GM23338 (cell line): ENCODE measurements around the gene MYH6. TPM values are rescaled to one million over a fixed set of nuclear protein-coding genes. Genes with fewer than 3 reads are reported as not detected.

Experiments used
- ATAC-seq: fragments of 200-7000 bp; cut with Tn5 transposase; 3 replicates; pipeline ENCODE4 v1.9.1; 2020
- DNase-seq: peaks from one replicate; pipeline ENCODE4 v3.0.0-alpha.2; 2015; ENCODE audit warnings: low spot score
- H2AFZ ChIP-seq: fragments of 200-600 bp; sonication (generic); 2 replicates; pipeline ENCODE4 v1.8.0; 2016; ENCODE audit warnings: antibody characterized with exemption, mild to moderate bottlenecking, moderate library complexity
- H3F3A ChIP-seq: fragments of 200-600 bp; sonication (generic); replicated peaks from 2 replicates; pipeline ENCODE4 v1.8.0; 2017; ENCODE audit warnings: antibody characterized with exemption, mixed run types, low read depth
- H3K27ac ChIP-seq: fragments of 200-600 bp; sonication (generic); 2 replicates; pipeline ENCODE4 v1.6.1; 2016; ENCODE audit warnings: low read depth
- H3K27me3 ChIP-seq: fragments of 200-600 bp; sonication (generic); 2 replicates; pipeline ENCODE4 v1.8.0; 2016; ENCODE audit warnings: mild to moderate bottlenecking, mixed run types, moderate library complexity; ENCODE audit not compliant: insufficient read depth
- H3K36me3 ChIP-seq: fragments of 200-600 bp; sonication (generic); 2 replicates; pipeline ENCODE4 v1.8.0; 2016; ENCODE audit warnings: mild to moderate bottlenecking; ENCODE audit not compliant: insufficient read depth
- H3K4me1 ChIP-seq: fragments of 200-600 bp; sonication (generic); 2 replicates; pipeline ENCODE4 v1.8.0; 2016; ENCODE audit warnings: mild to moderate bottlenecking, moderate library complexity; ENCODE audit not compliant: insufficient read depth
- H3K4me2 ChIP-seq: fragments of 200-600 bp; sonication (generic); 2 replicates; pipeline ENCODE4 v1.7.1; 2017; ENCODE audit warnings: mixed run types
- H3K4me3 ChIP-seq: fragments of 200-600 bp; sonication (generic); 2 replicates; pipeline ENCODE4 v1.6.1; 2016; ENCODE audit warnings: mixed run types
- H3K79me2 ChIP-seq: fragments of 200-600 bp; sonication (generic); replicated peaks from 2 replicates; pipeline ENCODE4 v1.8.0; 2017; ENCODE audit warnings: mild to moderate bottlenecking; ENCODE audit not compliant: insufficient read depth
- H3K9me2 ChIP-seq: fragments of 200-600 bp; sonication (generic); 2 replicates; pipeline ENCODE4 v1.8.0; 2017; ENCODE audit not compliant: insufficient read depth
- H4K20me1 ChIP-seq: fragments of 200-600 bp; sonication (generic); replicated peaks from 2 replicates; pipeline ENCODE4 v1.8.0; 2017; ENCODE audit warnings: mild to moderate bottlenecking; ENCODE audit not compliant: insufficient read depth
- H3K27ac Mint-ChIP-seq: 2 replicates; pipeline ENCODE4 v1.8.0; 2020; ENCODE audit warnings: inconsistent platforms, mild to moderate bottlenecking, moderate library complexity, mixed read lengths
- H3K27me3 Mint-ChIP-seq: 3 replicates; pipeline ENCODE4 v1.8.0; 2022; ENCODE audit warnings: low read depth, mild to moderate bottlenecking, moderate library complexity, mixed read lengths, inconsistent platforms; ENCODE audit not compliant: insufficient read depth, poor library complexity
- H3K36me3 Mint-ChIP-seq: 3 replicates; pipeline ENCODE4 v1.8.0; 2021; ENCODE audit warnings: low read depth, mild to moderate bottlenecking, inconsistent platforms, moderate library complexity, mixed read lengths
- H3K4me1 Mint-ChIP-seq: 3 replicates; pipeline ENCODE4 v1.8.0; 2020; ENCODE audit warnings: mild to moderate bottlenecking, inconsistent platforms, mixed read lengths
- H3K4me3 Mint-ChIP-seq: 3 replicates; pipeline ENCODE4 v1.8.0; 2021; ENCODE audit warnings: moderate library complexity, mild to moderate bottlenecking, inconsistent platforms, mixed read lengths
- H3K9me3 Mint-ChIP-seq: 3 replicates; pipeline ENCODE4 v1.8.0; 2020; ENCODE audit warnings: moderate library complexity, mild to moderate bottlenecking, inconsistent platforms, mixed read lengths
- CREB1 ChIP-seq: fragments of 250-450 bp; sonication (Bioruptor Pico); IDR thresholded peaks from 2 replicates; pipeline ENCODE4 v1.5.0; 2020; ENCODE audit warnings: low read depth, mild to moderate bottlenecking, moderate library complexity
- EZH2 ChIP-seq: fragments of 200-600 bp; sonication (generic); IDR thresholded peaks from one replicate; pipeline ENCODE4 v1.8.0; 2017; ENCODE audit warnings: antibody characterized with exemption, mild to moderate bottlenecking, low read depth; ENCODE audit not compliant: unreplicated experiment
- EZH2phosphoT487 ChIP-seq: fragments of 200-600 bp; sonication (generic); IDR thresholded peaks from one replicate; pipeline ENCODE4 v1.8.1; 2018; ENCODE audit warnings: antibody characterized with exemption; ENCODE audit not compliant: unreplicated experiment
- JUNB ChIP-seq: IDR thresholded peaks from one replicate; pipeline ENCODE4 v1.6.1; 2016; ENCODE audit warnings: antibody characterized with exemption; ENCODE audit not compliant: unreplicated experiment
- NANOG ChIP-seq: IDR thresholded peaks from 2 replicates; pipeline ENCODE4 v1.6.1; 2016; ENCODE audit warnings: antibody characterized with exemption, borderline replicate concordance
- POLR2AphosphoS5 ChIP-seq: IDR thresholded peaks from 2 replicates; pipeline ENCODE4 v1.6.1; 2016; ENCODE audit warnings: antibody characterized with exemption, low read depth
- STAT1 ChIP-seq: IDR thresholded peaks from one replicate; pipeline ENCODE4 v1.6.1; 2016; ENCODE audit warnings: antibody characterized with exemption; ENCODE audit not compliant: unreplicated experiment
- ZNF114 ChIP-seq: fragments of 250-450 bp; sonication (Bioruptor Pico); IDR thresholded peaks from 2 replicates; pipeline ENCODE4 v1.5.0; 2020; ENCODE audit warnings: mild to moderate bottlenecking, moderate library complexity
- ZNF331 ChIP-seq: fragments of 250-450 bp; sonication (Bioruptor Pico); IDR thresholded peaks from 2 replicates; pipeline ENCODE4 v1.5.0; 2020; ENCODE audit warnings: low read depth, mild to moderate bottlenecking, moderate library complexity
- polyA plus RNA-seq: library from polyadenylated mRNA; unstranded; fragments of >200 nt; fragmentation: Nextera tagmentation; extraction: Ambion mirVana; gene quantifications from 2 replicates; pipeline ENCODE4 v1.2.1, GENCODE V29; 2016
- total RNA-seq: library from RNA; depleted of rRNA; stranded (reverse); fragments of >200 nt; shearing (Covaris generic); gene quantifications from 2 replicates; pipeline ENCODE4 v1.2.3, GENCODE V29; 2014
- TF ChIP-seq, protein P1 (sequence below): IDR thresholded peaks from 2 replicates; pipeline ENCODE4 v1.6.1; 2016; ENCODE audit warnings: antibody characterized with exemption
- TF ChIP-seq, protein P2 (sequence below), 2 experiments: fragments of 200-600 bp in 1 of 2; sonication (generic) in 1 of 2; conservative IDR thresholded peaks; 2 replicates each; pipeline versions ENCODE4 v1.5.1 to v1.6.1; 2016 to 2017; ENCODE audit warnings: antibody characterized with exemption in 2 of 2, low read depth in 2 of 2, mild to moderate bottlenecking in 2 of 2, moderate library complexity in 1 of 2
- TF ChIP-seq, protein P3 (sequence below): IDR thresholded peaks from one replicate; pipeline ENCODE4 v1.6.1; 2018; ENCODE audit warnings: antibody characterized with exemption; ENCODE audit not compliant: unreplicated experiment
- TF ChIP-seq, protein P4 (sequence below): fragments of 250-450 bp; sonication (Bioruptor Pico); IDR thresholded peaks from 2 replicates; pipeline ENCODE4 v1.5.0; 2020; ENCODE audit warnings: mild to moderate bottlenecking, moderate library complexity

Gene MYH6
- total and polyA plus RNA-seq, 2 experiments from 2014 or later, result 0.03 to 0.10 TPM

DNA sequence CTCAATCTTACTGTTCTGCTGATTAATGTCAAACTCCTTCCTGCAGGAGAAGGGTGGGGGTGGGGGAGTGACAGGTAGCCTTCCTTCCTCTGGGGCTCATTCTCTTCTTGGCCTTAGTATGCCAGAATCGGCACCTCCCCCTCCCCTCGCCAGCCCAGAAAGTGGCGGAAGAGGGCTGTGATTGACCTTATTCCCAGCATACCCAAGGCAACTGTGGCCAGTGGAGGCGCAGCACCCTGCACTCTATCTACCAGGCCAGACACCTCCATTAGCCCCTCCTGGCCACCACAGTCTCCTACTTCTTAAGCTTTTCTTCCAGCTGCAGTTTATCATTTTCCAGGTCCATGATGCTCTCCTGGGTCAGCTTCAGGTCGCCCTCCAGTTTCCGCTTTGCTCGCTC is 15.5 kb downstream of the MYH6 start:
- H3K4me3 Mint-ChIP-seq, result no peak overlapping the region
- Histone ChIP-seq H3K4me2 (no peak overlapping the region), H3K36me3 (no peaks in the 10 kb centered on the region), H3K79me2 (no peaks in the 10 kb centered on the region), H3K27ac (no peak overlapping the region), H3K4me1 (peaks cover 6% of the 10 kb centered on the region; the same call in 1 of the 2 replicates), H4K20me1 (no peaks in the 10 kb centered on the region), H3F3A (no peaks in the 10 kb centered on the region), H3K9me2 (peaks cover 19% of the 10 kb centered on the region; the same call in 1 of the 2 replicates), H3K4me3 (no peak overlapping the region), H2AFZ (0 out of 2 replicates have a peak overlapping the region, but pooled peaks have one; percentile 47), H3K27me3 (no peaks in the 10 kb centered on the region)
- ATAC-seq (peak; percentile 59), DNase-seq (peak; percentile 17)
- no peaks in the 10 kb centered on the region; the same call in 2 of the 3 replicates for H3K36me3 Mint-ChIP-seq
- H3K27me3 Mint-ChIP-seq, result peaks cover 11% of the 10 kb centered on the region
- no peak overlapping the region for H3K27ac Mint-ChIP-seq
- H3K4me1 Mint-ChIP-seq, result peaks cover 16% of the 10 kb centered on the region
- H3K9me3 Mint-ChIP-seq, result peaks cover 3% of the 10 kb centered on the region
- TF ChIP-seq, protein P1, sequence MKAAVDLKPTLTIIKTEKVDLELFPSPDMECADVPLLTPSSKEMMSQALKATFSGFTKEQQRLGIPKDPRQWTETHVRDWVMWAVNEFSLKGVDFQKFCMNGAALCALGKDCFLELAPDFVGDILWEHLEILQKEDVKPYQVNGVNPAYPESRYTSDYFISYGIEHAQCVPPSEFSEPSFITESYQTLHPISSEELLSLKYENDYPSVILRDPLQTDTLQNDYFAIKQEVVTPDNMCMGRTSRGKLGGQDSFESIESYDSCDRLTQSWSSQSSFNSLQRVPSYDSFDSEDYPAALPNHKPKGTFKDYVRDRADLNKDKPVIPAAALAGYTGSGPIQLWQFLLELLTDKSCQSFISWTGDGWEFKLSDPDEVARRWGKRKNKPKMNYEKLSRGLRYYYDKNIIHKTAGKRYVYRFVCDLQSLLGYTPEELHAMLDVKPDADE, result no peak
- TF ChIP-seq, protein P2, sequence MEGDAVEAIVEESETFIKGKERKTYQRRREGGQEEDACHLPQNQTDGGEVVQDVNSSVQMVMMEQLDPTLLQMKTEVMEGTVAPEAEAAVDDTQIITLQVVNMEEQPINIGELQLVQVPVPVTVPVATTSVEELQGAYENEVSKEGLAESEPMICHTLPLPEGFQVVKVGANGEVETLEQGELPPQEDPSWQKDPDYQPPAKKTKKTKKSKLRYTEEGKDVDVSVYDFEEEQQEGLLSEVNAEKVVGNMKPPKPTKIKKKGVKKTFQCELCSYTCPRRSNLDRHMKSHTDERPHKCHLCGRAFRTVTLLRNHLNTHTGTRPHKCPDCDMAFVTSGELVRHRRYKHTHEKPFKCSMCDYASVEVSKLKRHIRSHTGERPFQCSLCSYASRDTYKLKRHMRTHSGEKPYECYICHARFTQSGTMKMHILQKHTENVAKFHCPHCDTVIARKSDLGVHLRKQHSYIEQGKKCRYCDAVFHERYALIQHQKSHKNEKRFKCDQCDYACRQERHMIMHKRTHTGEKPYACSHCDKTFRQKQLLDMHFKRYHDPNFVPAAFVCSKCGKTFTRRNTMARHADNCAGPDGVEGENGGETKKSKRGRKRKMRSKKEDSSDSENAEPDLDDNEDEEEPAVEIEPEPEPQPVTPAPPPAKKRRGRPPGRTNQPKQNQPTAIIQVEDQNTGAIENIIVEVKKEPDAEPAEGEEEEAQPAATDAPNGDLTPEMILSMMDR (conservative IDR thresholded peaks at IDR 0.05; ENCODE audit: low read depth in 2 of 2), result no peak
- TF ChIP-seq JUNB (no peak), STAT1 (no peak), CREB1 (CRISPR knock-in tag) (no peak), EZH2phosphoT487 (no peak), POLR2AphosphoS5 (no peak), ZNF114 (CRISPR knock-in tag) (no peak), ZNF331 (no peak), EZH2 (no peak), NANOG (no peak)
- TF ChIP-seq, protein P3, sequence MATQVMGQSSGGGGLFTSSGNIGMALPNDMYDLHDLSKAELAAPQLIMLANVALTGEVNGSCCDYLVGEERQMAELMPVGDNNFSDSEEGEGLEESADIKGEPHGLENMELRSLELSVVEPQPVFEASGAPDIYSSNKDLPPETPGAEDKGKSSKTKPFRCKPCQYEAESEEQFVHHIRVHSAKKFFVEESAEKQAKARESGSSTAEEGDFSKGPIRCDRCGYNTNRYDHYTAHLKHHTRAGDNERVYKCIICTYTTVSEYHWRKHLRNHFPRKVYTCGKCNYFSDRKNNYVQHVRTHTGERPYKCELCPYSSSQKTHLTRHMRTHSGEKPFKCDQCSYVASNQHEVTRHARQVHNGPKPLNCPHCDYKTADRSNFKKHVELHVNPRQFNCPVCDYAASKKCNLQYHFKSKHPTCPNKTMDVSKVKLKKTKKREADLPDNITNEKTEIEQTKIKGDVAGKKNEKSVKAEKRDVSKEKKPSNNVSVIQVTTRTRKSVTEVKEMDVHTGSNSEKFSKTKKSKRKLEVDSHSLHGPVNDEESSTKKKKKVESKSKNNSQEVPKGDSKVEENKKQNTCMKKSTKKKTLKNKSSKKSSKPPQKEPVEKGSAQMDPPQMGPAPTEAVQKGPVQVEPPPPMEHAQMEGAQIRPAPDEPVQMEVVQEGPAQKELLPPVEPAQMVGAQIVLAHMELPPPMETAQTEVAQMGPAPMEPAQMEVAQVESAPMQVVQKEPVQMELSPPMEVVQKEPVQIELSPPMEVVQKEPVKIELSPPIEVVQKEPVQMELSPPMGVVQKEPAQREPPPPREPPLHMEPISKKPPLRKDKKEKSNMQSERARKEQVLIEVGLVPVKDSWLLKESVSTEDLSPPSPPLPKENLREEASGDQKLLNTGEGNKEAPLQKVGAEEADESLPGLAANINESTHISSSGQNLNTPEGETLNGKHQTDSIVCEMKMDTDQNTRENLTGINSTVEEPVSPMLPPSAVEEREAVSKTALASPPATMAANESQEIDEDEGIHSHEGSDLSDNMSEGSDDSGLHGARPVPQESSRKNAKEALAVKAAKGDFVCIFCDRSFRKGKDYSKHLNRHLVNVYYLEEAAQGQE, result no peak
- TF ChIP-seq, protein P4, sequence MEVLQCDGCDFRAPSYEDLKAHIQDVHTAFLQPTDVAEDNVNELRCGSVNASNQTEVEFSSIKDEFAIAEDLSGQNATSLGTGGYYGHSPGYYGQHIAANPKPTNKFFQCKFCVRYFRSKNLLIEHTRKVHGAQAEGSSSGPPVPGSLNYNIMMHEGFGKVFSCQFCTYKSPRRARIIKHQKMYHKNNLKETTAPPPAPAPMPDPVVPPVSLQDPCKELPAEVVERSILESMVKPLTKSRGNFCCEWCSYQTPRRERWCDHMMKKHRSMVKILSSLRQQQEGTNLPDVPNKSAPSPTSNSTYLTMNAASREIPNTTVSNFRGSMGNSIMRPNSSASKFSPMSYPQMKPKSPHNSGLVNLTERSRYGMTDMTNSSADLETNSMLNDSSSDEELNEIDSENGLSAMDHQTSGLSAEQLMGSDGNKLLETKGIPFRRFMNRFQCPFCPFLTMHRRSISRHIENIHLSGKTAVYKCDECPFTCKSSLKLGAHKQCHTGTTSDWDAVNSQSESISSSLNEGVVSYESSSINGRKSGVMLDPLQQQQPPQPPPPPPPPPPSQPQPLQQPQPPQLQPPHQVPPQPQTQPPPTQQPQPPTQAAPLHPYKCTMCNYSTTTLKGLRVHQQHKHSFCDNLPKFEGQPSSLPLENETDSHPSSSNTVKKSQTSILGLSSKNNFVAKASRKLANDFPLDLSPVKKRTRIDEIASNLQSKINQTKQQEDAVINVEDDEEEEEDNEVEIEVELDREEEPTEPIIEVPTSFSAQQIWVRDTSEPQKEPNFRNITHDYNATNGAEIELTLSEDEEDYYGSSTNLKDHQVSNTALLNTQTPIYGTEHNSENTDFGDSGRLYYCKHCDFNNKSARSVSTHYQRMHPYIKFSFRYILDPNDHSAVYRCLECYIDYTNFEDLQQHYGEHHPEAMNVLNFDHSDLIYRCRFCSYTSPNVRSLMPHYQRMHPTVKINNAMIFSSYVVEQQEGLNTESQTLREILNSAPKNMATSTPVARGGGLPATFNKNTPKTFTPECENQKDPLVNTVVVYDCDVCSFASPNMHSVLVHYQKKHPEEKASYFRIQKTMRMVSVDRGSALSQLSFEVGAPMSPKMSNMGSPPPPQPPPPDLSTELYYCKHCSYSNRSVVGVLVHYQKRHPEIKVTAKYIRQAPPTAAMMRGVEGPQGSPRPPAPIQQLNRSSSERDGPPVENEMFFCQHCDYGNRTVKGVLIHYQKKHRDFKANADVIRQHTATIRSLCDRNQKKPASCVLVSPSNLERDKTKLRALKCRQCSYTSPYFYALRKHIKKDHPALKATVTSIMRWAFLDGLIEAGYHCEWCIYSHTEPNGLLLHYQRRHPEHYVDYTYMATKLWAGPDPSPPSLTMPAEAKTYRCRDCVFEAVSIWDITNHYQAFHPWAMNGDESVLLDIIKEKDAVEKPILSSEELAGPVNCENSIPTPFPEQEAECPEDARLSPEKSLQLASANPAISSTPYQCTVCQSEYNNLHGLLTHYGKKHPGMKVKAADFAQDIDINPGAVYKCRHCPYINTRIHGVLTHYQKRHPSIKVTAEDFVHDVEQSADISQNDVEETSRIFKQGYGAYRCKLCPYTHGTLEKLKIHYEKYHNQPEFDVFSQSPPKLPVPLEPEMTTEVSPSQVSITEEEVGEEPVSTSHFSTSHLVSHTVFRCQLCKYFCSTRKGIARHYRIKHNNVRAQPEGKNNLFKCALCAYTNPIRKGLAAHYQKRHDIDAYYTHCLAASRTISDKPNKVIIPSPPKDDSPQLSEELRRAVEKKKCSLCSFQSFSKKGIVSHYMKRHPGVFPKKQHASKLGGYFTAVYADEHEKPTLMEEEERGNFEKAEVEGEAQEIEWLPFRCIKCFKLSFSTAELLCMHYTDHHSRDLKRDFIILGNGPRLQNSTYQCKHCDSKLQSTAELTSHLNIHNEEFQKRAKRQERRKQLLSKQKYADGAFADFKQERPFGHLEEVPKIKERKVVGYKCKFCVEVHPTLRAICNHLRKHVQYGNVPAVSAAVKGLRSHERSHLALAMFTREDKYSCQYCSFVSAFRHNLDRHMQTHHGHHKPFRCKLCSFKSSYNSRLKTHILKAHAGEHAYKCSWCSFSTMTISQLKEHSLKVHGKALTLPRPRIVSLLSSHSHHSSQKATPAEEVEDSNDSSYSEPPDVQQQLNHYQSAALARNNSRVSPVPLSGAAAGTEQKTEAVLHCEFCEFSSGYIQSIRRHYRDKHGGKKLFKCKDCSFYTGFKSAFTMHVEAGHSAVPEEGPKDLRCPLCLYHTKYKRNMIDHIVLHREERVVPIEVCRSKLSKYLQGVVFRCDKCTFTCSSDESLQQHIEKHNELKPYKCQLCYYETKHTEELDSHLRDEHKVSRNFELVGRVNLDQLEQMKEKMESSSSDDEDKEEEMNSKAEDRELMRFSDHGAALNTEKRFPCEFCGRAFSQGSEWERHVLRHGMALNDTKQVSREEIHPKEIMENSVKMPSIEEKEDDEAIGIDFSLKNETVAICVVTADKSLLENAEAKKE, result no peak
